SK-N-SH (cell line): ENCODE results near the gene TMEM44. TPM values are rescaled to one million over a fixed set of nuclear protein-coding genes. Genes with fewer than 3 reads are reported as not detected.

Source experiments
- CTCF ChIA-PET: fragments of 300-600, 350-600 bp; formaldehyde crosslinking; extraction: SDS; loops from one replicate; lab custom pipeline; 2021; lab: Yijun Ruan, JAX
- POLR2A ChIA-PET: fragments of 350-600 bp; sonication (Branson Sonifier 250); formaldehyde crosslinking; extraction: SDS; loops from one replicate; lab custom pipeline; 2020; ENCODE audit warnings: antibody characterized with exemption, inconsistent platforms; lab: Yijun Ruan, JAX
- DNase-seq: peaks from one replicate; pipeline ENCODE4 v3.0.0; 2012
- H2AFZ ChIP-seq: fragments of 200-600 bp; sonication (generic); 2 replicates; pipeline ENCODE4 v1.8.1; 2016; ENCODE audit warnings: antibody characterized with exemption, mild to moderate bottlenecking, low read depth
- H3F3A ChIP-seq: fragments of 200-600 bp; sonication (generic); replicated peaks from 2 replicates; pipeline ENCODE3; 2016; ENCODE audit warnings: antibody characterized with exemption, mild to moderate bottlenecking; ENCODE audit not compliant: insufficient read depth
- H3K27ac ChIP-seq, 2 experiments: fragments of 200-500 bp in 1 of 2; fragments of 200-600 bp in 1 of 2; sonication (Bioruptor generic) in 1 of 2; sonication (generic), shearing (Covaris generic) in 1 of 2; 2 replicates each; pipeline versions ENCODE4 v1.5.1 to v1.6.1; 2014 to 2016; ENCODE audit warnings: low read depth in 2 of 2, inconsistent platforms in 1 of 2, low read length in 1 of 2, mild to moderate bottlenecking in 1 of 2, mixed read lengths in 1 of 2
- H3K27me3 ChIP-seq: fragments of 200-600 bp; sonication (generic), shearing (Covaris generic); 2 replicates; pipeline ENCODE4 v1.6.1; 2016; ENCODE audit warnings: mixed run types; ENCODE audit not compliant: insufficient read depth
- H3K36me3 ChIP-seq, 2 experiments: fragments of 200-500 bp in 1 of 2; fragments of 200-600 bp in 1 of 2; sonication (Bioruptor generic) in 1 of 2; sonication (generic) in 1 of 2; replicated peaks in 1 of 2; 2 replicates each; pipeline versions ENCODE3 to v1.5.1; 2014 to 2016; ENCODE audit warnings: low read length in 1 of 2, mild to moderate bottlenecking in 1 of 2; ENCODE audit not compliant: insufficient read depth in 2 of 2, control insufficient read depth in 1 of 2
- H3K4me1 ChIP-seq, 2 experiments: fragments of 200-500 bp in 1 of 2; fragments of 200-600 bp in 1 of 2; sonication (Bioruptor generic) in 1 of 2; sonication (generic), shearing (Covaris generic) in 1 of 2; 2 replicates each; pipeline versions ENCODE4 v1.5.1 to v1.6.1; 2014 to 2016; ENCODE audit warnings: low read depth in 1 of 2, low read length in 1 of 2, mixed run types in 1 of 2; ENCODE audit not compliant: insufficient read depth in 2 of 2, control insufficient read depth in 1 of 2
- H3K4me2 ChIP-seq: fragments of 200-600 bp; sonication (generic), shearing (Covaris generic); 2 replicates; pipeline ENCODE4 v1.6.1; 2017; ENCODE audit warnings: mixed run types
- H3K4me3 ChIP-seq, 2 experiments: fragments of 200-500 bp in 1 of 2; fragments of 200-600 bp in 1 of 2; sonication (Bioruptor generic) in 1 of 2; sonication (generic), shearing (Covaris generic) in 1 of 2; 2 replicates each; pipeline versions ENCODE4 v1.5.1 to v1.8.1; 2014 to 2016; ENCODE audit warnings: low read depth in 2 of 2, inconsistent platforms in 1 of 2, low read length in 1 of 2, mild to moderate bottlenecking in 1 of 2, mixed read lengths in 1 of 2, moderate library complexity in 1 of 2
- H3K79me2 ChIP-seq: fragments of 200-600 bp; sonication (generic); 2 replicates; pipeline ENCODE4 v1.8.1; 2017; ENCODE audit warnings: mild to moderate bottlenecking; ENCODE audit not compliant: insufficient read depth
- H3K9ac ChIP-seq: fragments of 200-600 bp; sonication (generic); 2 replicates; pipeline ENCODE4 v1.6.1; 2017; ENCODE audit warnings: mixed run types
- H3K9me2 ChIP-seq: fragments of 200-600 bp; sonication (generic); 2 replicates; pipeline ENCODE4 v1.6.1; 2017; ENCODE audit warnings: mixed run types
- H3K9me3 ChIP-seq: fragments of 200-600 bp; sonication (generic); 2 replicates; pipeline ENCODE4 v1.6.1; 2017; ENCODE audit warnings: mixed run types, mild to moderate bottlenecking, moderate library complexity
- H4K20me1 ChIP-seq: fragments of 200-600 bp; sonication (generic); 2 replicates; pipeline ENCODE4 v1.6.1; 2017; ENCODE audit warnings: mild to moderate bottlenecking, mixed run types; ENCODE audit not compliant: insufficient read depth
- CHD2 ChIP-seq: fragments of 150-350 bp; IDR thresholded peaks from 2 replicates; pipeline ENCODE4 v1.6.1; 2018; ENCODE audit warnings: low read length; ENCODE audit not compliant: partially characterized antibody
- CTCF ChIP-seq: fragments of 200-600 bp; sonication (generic); IDR thresholded peaks from 2 replicates; pipeline ENCODE4 v1.6.1; 2017; ENCODE audit warnings: antibody characterized with exemption, mild to moderate bottlenecking, moderate library complexity
- FOSL2 ChIP-seq: IDR thresholded peaks from 2 replicates; pipeline ENCODE4 v1.4.0; 2012; ENCODE audit warnings: low read depth, mild to moderate bottlenecking, moderate library complexity, borderline replicate concordance
- GABPA ChIP-seq: IDR thresholded peaks from 2 replicates; pipeline ENCODE4 v1.4.0; 2012; ENCODE audit warnings: low read depth, mild to moderate bottlenecking
- GATA2 ChIP-seq: sonication (generic); formaldehyde crosslinking; IDR thresholded peaks from 2 replicates; pipeline ENCODE4 v1.5.0; 2020; ENCODE audit warnings: mild to moderate bottlenecking, missing genetic modification reagents
- IRF3 ChIP-seq: fragments of 150-350 bp; IDR thresholded peaks from 2 replicates; pipeline ENCODE4 v1.6.1; 2016; ENCODE audit warnings: mild to moderate bottlenecking, low read depth, low read length
- MEF2A ChIP-seq: IDR thresholded peaks from 2 replicates; pipeline ENCODE4 v1.4.0; 2012; ENCODE audit warnings: low read depth, borderline replicate concordance
- RCOR1 ChIP-seq: fragments of 150-350 bp; IDR thresholded peaks from 2 replicates; pipeline ENCODE4 v1.6.1; 2017; ENCODE audit warnings: antibody characterized with exemption, low read length
- REST ChIP-seq: IDR thresholded peaks from 2 replicates; pipeline ENCODE4 v1.6.1; 2012; ENCODE audit warnings: mild to moderate bottlenecking, low read depth, low read length, moderate library complexity
- SIN3A ChIP-seq: IDR thresholded peaks from 2 replicates; pipeline ENCODE4 v1.6.1; 2012; ENCODE audit warnings: low read depth, mild to moderate bottlenecking, low read length, moderate library complexity, borderline replicate concordance
- TEAD4 ChIP-seq: IDR thresholded peaks from 2 replicates; pipeline ENCODE4 v1.4.0; 2012; ENCODE audit warnings: mild to moderate bottlenecking, borderline replicate concordance; ENCODE audit not compliant: insufficient read depth
- USF2 ChIP-seq: fragments of 150-350 bp; IDR thresholded peaks from 2 replicates; pipeline ENCODE4 v1.6.1; 2017; ENCODE audit warnings: antibody characterized with exemption, low read length, low read depth, borderline replicate concordance
- WGBS: methylation state at CpG from one replicate; pipeline ENCODE4 v1.1.6; 2017; ENCODE audit warnings: low lambda C conversion rate; 5-methylcytosine and 5-hydroxymethylcytosine counted together
- polyA plus RNA-seq, 3 experiments: library from polyadenylated mRNA; depleted of rRNA; stranded (reverse); fragments of >200 nt; gene quantifications; 2 replicates each; pipeline ENCODE4 v1.2.3, GENCODE V29; 2012

The TMEM44 gene
- polyA plus RNA-seq, 1 of the 3 experiments (the other 2 are of a cell fraction), result 22.6 TPM

GRCh38 chr3:194572944-194573491 lies 60.2 kb downstream of the TMEM44 start:
- ChIA-PET POLR2A (no interaction called here), CTCF (interaction anchor here (0.6 to 5.3 kb wide), 9 partner anchors 9 to 232 kb away, joined by 3 to 25 read pairs (median 3); no protein-coding TSS in a partner anchor)
- H3K4me1 ChIP-seq, result peaks cover 0 to 36% of the 10 kb centered on the region in 2 experiments; a peak in 3 of 4 replicates
- TF ChIP-seq TEAD4, result no peak
- no peak for TF ChIP-seq SIN3A
- TF ChIP-seq RCOR1, result no peak
- no peak for TF ChIP-seq GATA2 (CRISPR knock-in tag)
- no peak for TF ChIP-seq IRF3
- no peak for TF ChIP-seq REST
- TF ChIP-seq USF2, result no peak
- TF ChIP-seq CHD2, result no peak
- TF ChIP-seq GABPA, result no peak
- no peak for TF ChIP-seq CTCF
- TF ChIP-seq MEF2A, result no peak
- no peak for TF ChIP-seq FOSL2
- H3K9me2 ChIP-seq, result no peaks in the 10 kb centered on the region
- no peaks in the 10 kb centered on the region for H4K20me1 ChIP-seq
- peaks cover 27% of the 10 kb centered on the region for H3F3A ChIP-seq
- no peaks in the 10 kb centered on the region for H3K36me3 ChIP-seq
- H2AFZ ChIP-seq, result no peak overlapping the region
- WGBS, result 94% methylated on average over 16 of the region's 16 CpGs
- no peak overlapping the region for H3K9ac ChIP-seq
- H3K4me3 ChIP-seq, result no peak overlapping the region
- H3K79me2 ChIP-seq, result no peaks in the 10 kb centered on the region
- H3K27ac ChIP-seq, result peak overlapping the region in 1 of 2 experiments; percentile 93; a peak in 2 of 4 replicates
- H3K9me3 ChIP-seq, result no peaks in the 10 kb centered on the region
- H3K27me3 ChIP-seq, result no peaks in the 10 kb centered on the region
- no peak for DNase-seq
- H3K4me2 ChIP-seq, result peak overlapping the region; percentile 30; the same call in 1 of the 2 replicates
